Liver (tissue), 9 donors: Measurements from ENCODE around the gene CFTR. TPM values are rescaled to one million over a fixed set of nuclear protein-coding genes. Genes with fewer than 3 reads are reported as not detected.
"Not testable (repeated sequence)": the region's sequence is repeated elsewhere in the genome, so short reads cannot be mapped to it uniquely, and the experiment has no call there.

Source experiments
- DNase-seq: peaks from one replicate; pipeline ENCODE4 v3.0.0-alpha.2; 2017; ENCODE audit warnings: low spot score
- H3K27ac ChIP-seq, 2 donors: one replicate each; pipeline ENCODE4 v1.7.0; 2013; ENCODE audit warnings: inconsistent platforms in 2 of 2, low read length in 2 of 2, control low read depth in 1 of 2, low read depth in 1 of 2, mild to moderate bottlenecking in 1 of 2
- H3K27me3 ChIP-seq, 4 donors: one replicate each; pipeline versions ENCODE4 v1.6.1 to v1.7.0; 2013; ENCODE audit warnings: low read length in 3 of 4, inconsistent platforms in 1 of 4, mild to moderate bottlenecking in 1 of 4, moderate library complexity in 1 of 4; ENCODE audit not compliant: control insufficient read depth in 4 of 4, insufficient read depth in 4 of 4
- H3K36me3 ChIP-seq, 4 donors: one replicate each; pipeline versions ENCODE4 v1.6.1 to v1.7.0; 2013; ENCODE audit warnings: low read length in 3 of 4, mild to moderate bottlenecking in 3 of 4, low read depth in 1 of 4, moderate library complexity in 1 of 4; ENCODE audit not compliant: control insufficient read depth in 4 of 4, insufficient read depth in 3 of 4
- H3K4me1 ChIP-seq, 4 donors: one replicate each; pipeline versions ENCODE4 v1.6.1 to v1.7.0; 2013; ENCODE audit warnings: low read length in 3 of 4, mild to moderate bottlenecking in 3 of 4, moderate library complexity in 1 of 4; ENCODE audit not compliant: control insufficient read depth in 4 of 4, insufficient read depth in 4 of 4
- H3K4me3 ChIP-seq, 3 donors: one replicate each; pipeline versions ENCODE4 v1.6.1 to v1.7.0; 2013; ENCODE audit warnings: low read length in 3 of 3, control low read depth in 1 of 3, low read depth in 1 of 3, mild to moderate bottlenecking in 1 of 3
- H3K9ac ChIP-seq, 2 donors: one replicate each; pipeline ENCODE4 v1.7.0; 2013; ENCODE audit warnings: low read length in 2 of 2, mild to moderate bottlenecking in 2 of 2, moderate library complexity in 2 of 2, control low read depth in 1 of 2, low read depth in 1 of 2
- H3K9me3 ChIP-seq, 4 donors: one replicate each; pipeline versions ENCODE4 v1.6.1 to v1.7.0; 2013; ENCODE audit warnings: low read length in 3 of 4; ENCODE audit not compliant: control insufficient read depth in 4 of 4
- EGR1 ChIP-seq, 2 donors: IDR thresholded peaks; 2 replicates each; pipeline ENCODE4 v1.6.1; 2016 to 2018; ENCODE audit warnings: antibody characterized with exemption in 2 of 2, low read depth in 2 of 2
- FOXA1 ChIP-seq: IDR thresholded peaks from 2 replicates; pipeline ENCODE4 v1.6.1; 2016; ENCODE audit warnings: antibody characterized with exemption
- FOXA2 ChIP-seq: IDR thresholded peaks from 2 replicates; pipeline ENCODE4 v1.6.1; 2016; ENCODE audit warnings: antibody characterized with exemption
- GABPA ChIP-seq, 2 donors: IDR thresholded peaks in 1 of 2; conservative IDR thresholded peaks in 1 of 2; 2 replicates each; pipeline ENCODE4 v1.6.1; 2016; ENCODE audit warnings: antibody characterized with exemption in 2 of 2, mild to moderate bottlenecking in 1 of 2, moderate library complexity in 1 of 2
- HNF4A ChIP-seq, 2 donors: conservative IDR thresholded peaks; 2 replicates each; pipeline ENCODE4 v1.6.1; 2016; ENCODE audit warnings: antibody characterized with exemption in 2 of 2, mild to moderate bottlenecking in 2 of 2
- JUND ChIP-seq, 2 donors: IDR thresholded peaks; 2 replicates each; pipeline ENCODE4 v1.6.1; 2016; ENCODE audit warnings: antibody characterized with exemption in 2 of 2
- NR2F2 ChIP-seq: IDR thresholded peaks from 2 replicates; pipeline ENCODE4 v1.6.1; 2016; ENCODE audit warnings: antibody characterized with exemption
- RAD21 ChIP-seq, 2 donors: IDR thresholded peaks; 2 replicates each; pipeline ENCODE4 v1.6.1; 2016; ENCODE audit warnings: antibody characterized with exemption in 2 of 2, mild to moderate bottlenecking in 2 of 2
- TAF1 ChIP-seq: conservative IDR thresholded peaks from 2 replicates; pipeline ENCODE4 v1.6.1; 2016; ENCODE audit warnings: antibody characterized with exemption, mild to moderate bottlenecking
- YY1 ChIP-seq: IDR thresholded peaks from 2 replicates; pipeline ENCODE4 v1.6.1; 2016; ENCODE audit warnings: antibody characterized with exemption, mild to moderate bottlenecking
- WGBS: extraction: QIAGEN DNeasy Blood & Tissue Kit; methylation state at CpG from one replicate; pipeline ENCODE4 v1.1.7; 2013; 5-methylcytosine and 5-hydroxymethylcytosine counted together
- polyA plus RNA-seq, 2 donors: library from polyadenylated mRNA; stranded (reverse) in 1 of 2; unstranded in 1 of 2; fragments of 200-250 nt in 1 of 2; fragments of >200 nt in 1 of 2; fragmentation: Nextera tagmentation in 1 of 2; extraction: Ambion mirVana in 1 of 2; gene quantifications; one replicate each; pipeline versions ENCODE4 v1.2.1 to v1.2.3, GENCODE V29; 2013 to 2015
- total RNA-seq, 2 donors: library from RNA; depleted of rRNA; stranded (reverse); fragments of >200 nt; gene quantifications; one replicate each; pipeline ENCODE4 v1.2.3, GENCODE V29; 2014
- TF ChIP-seq, protein P1 (sequence below): IDR thresholded peaks from 2 replicates; pipeline ENCODE4 v1.6.1; 2016; ENCODE audit warnings: antibody characterized with exemption, mild to moderate bottlenecking
- TF ChIP-seq, protein P2 (sequence below): IDR thresholded peaks from 2 replicates; pipeline ENCODE4 v1.6.1; 2016; ENCODE audit warnings: antibody characterized with exemption
- TF ChIP-seq, protein P3 (sequence below): IDR thresholded peaks from 2 replicates; pipeline ENCODE4 v1.6.1; 2016; ENCODE audit warnings: antibody characterized with exemption
- TF ChIP-seq, protein P4 (sequence below): IDR thresholded peaks from 2 replicates; pipeline ENCODE4 v1.6.1; 2016; ENCODE audit warnings: antibody characterized with exemption
- donor health status: healthy.
- donor health status: healthy.
- donor health status: healthy.
- donor health status: healthy.
- donor health status: healthy.

Gene CFTR
- total and polyA plus RNA-seq, 4 donors: 0.75 to 10.5 (median 1.3) TPM

DNA sequence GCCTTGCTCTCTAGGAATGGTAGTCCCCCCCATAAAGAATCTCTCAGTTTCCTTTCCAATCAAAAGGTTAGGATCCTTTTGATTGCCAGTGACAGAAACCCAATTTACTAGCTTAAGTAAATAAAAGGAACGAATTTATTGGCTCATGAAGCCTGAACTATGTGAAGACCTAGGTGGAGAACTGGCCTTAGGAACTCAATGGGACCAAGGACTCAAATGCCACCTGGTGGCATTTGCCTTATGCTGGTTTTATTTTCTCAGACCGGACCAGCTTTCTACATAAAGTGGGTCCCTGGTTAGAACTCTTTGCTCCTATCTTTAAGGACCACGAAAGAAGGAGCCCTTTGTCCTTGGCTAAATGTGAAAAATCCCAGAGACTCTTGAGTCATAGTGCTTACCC lies 25.4 kb downstream of the CFTR start:
- WGBS: 65% methylated on average over 3 of the region's 3 CpGs
- Histone ChIP-seq H3K9me3 (no peaks in the 10 kb centered on the region), H3K4me3 (no peak overlapping the region), H3K9ac (no peak overlapping the region), H3K27ac (no peak overlapping the region), H3K36me3 (no peaks in the 10 kb centered on the region), H3K4me1 (peaks cover 0 to 4% (median 0%) of the 10 kb centered on the region in 4 donors), H3K27me3 (no peaks in the 10 kb centered on the region)
- no peak for DNase-seq
- TF ChIP-seq RAD21 (IDR thresholded peaks at IDR 0.05): peak; percentile 33 to 65
- TF ChIP-seq, protein P1, sequence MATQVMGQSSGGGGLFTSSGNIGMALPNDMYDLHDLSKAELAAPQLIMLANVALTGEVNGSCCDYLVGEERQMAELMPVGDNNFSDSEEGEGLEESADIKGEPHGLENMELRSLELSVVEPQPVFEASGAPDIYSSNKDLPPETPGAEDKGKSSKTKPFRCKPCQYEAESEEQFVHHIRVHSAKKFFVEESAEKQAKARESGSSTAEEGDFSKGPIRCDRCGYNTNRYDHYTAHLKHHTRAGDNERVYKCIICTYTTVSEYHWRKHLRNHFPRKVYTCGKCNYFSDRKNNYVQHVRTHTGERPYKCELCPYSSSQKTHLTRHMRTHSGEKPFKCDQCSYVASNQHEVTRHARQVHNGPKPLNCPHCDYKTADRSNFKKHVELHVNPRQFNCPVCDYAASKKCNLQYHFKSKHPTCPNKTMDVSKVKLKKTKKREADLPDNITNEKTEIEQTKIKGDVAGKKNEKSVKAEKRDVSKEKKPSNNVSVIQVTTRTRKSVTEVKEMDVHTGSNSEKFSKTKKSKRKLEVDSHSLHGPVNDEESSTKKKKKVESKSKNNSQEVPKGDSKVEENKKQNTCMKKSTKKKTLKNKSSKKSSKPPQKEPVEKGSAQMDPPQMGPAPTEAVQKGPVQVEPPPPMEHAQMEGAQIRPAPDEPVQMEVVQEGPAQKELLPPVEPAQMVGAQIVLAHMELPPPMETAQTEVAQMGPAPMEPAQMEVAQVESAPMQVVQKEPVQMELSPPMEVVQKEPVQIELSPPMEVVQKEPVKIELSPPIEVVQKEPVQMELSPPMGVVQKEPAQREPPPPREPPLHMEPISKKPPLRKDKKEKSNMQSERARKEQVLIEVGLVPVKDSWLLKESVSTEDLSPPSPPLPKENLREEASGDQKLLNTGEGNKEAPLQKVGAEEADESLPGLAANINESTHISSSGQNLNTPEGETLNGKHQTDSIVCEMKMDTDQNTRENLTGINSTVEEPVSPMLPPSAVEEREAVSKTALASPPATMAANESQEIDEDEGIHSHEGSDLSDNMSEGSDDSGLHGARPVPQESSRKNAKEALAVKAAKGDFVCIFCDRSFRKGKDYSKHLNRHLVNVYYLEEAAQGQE: no peak

DNA sequence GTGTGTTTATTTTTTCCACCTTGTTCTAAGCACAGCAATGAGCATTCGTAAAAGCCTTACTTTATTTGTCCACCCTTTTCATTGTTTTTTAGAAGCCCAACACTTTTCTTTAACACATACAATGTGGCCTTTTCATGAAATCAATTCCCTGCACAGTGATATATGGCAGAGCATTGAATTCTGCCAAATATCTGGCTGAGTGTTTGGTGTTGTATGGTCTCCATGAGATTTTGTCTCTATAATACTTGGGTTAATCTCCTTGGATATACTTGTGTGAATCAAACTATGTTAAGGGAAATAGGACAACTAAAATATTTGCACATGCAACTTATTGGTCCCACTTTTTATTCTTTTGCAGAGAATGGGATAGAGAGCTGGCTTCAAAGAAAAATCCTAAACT lies 28.9 kb downstream of the CFTR start:
- 96% methylated on average over 1 of the region's 1 CpG for WGBS
- no peaks in the 10 kb centered on the region for H3K36me3 ChIP-seq
- H3K9ac ChIP-seq: no peak overlapping the region
- H3K27me3 ChIP-seq: no peaks in the 10 kb centered on the region
- TF ChIP-seq FOXA2: no peak
- DNase-seq: no peak
- H3K4me3 ChIP-seq: no peak overlapping the region
- H3K4me1 ChIP-seq: peaks cover 0 to 4% (median 0%) of the 10 kb centered on the region in 4 donors
- no peak overlapping the region for H3K27ac ChIP-seq
- H3K9me3 ChIP-seq: no peaks in the 10 kb centered on the region

DNA sequence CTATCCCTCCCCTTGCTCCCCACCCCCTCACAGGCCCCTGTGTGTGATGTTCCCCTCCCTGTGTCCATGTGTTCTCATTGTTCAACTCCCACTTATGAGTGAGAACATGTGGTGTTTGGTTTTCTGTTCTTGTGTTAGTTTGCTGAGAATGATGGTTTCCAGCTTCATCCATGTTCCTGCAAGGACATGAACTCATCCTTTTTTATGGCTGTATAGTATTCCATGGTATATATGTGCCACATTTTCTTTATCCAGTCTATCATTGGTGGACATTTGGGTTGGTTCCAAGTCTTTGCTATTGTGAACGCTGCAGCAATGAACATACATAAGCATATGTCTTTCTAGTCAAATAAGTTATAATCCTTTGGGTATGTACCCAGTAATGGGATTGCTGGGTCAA lies 37.4 kb downstream of the CFTR start:
- not testable (repeated sequence) for H3K4me3 ChIP-seq, H3K4me1 ChIP-seq, H3K27me3 ChIP-seq, DNase-seq, H3K36me3 ChIP-seq, H3K9ac ChIP-seq, H3K27ac ChIP-seq, H3K9me3 ChIP-seq
- 91% methylated on average over 1 of the region's 1 CpG for WGBS

DNA sequence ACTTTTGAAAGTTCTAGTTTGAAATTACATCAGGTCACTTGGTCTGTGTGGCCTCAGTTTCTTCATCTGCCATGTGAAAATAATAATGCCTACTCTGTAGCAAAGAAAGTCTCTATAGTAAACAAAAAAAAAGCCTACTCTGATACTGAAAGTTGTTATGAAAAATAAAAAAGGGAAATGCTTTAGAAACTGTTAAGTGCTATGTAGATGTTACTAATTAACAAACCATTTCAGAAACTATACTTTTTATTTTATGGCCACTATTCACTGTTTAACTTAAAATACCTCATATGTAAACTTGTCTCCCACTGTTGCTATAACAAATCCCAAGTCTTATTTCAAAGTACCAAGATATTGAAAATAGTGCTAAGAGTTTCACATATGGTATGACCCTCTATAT lies 50.6 kb downstream of the CFTR start:
- Histone ChIP-seq H3K27ac (no peak overlapping the region), H3K36me3 (no peaks in the 10 kb centered on the region), H3K27me3 (no peaks in the 10 kb centered on the region), H3K4me1 (no peaks in the 10 kb centered on the region), H3K4me3 (no peak overlapping the region), H3K9ac (no peak overlapping the region), H3K9me3 (no peaks in the 10 kb centered on the region)
- DNase-seq: no peak
- TF ChIP-seq TAF1 (no peak), GABPA (IDR thresholded peaks at IDR 0.05 in 1 of 2, conservative IDR thresholded peaks at IDR 0.05 in 1 of 2) (no peak), FOXA2 (no peak), NR2F2 (no peak), JUND (IDR thresholded peaks at IDR 0.05) (no peak), HNF4A (conservative IDR thresholded peaks at IDR 0.05) (no peak), EGR1 (IDR thresholded peaks at IDR 0.05; ENCODE audit: low read depth in 2 of 2) (no peak), YY1 (no peak), FOXA1 (no peak), RAD21 (IDR thresholded peaks at IDR 0.05) (no peak)
- TF ChIP-seq, protein P2, sequence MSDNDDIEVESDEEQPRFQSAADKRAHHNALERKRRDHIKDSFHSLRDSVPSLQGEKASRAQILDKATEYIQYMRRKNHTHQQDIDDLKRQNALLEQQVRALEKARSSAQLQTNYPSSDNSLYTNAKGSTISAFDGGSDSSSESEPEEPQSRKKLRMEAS: no peak
- TF ChIP-seq, protein P3, sequence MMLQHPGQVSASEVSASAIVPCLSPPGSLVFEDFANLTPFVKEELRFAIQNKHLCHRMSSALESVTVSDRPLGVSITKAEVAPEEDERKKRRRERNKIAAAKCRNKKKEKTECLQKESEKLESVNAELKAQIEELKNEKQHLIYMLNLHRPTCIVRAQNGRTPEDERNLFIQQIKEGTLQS: no peak
- TF ChIP-seq, protein P1: no peak
- TF ChIP-seq, protein P4, sequence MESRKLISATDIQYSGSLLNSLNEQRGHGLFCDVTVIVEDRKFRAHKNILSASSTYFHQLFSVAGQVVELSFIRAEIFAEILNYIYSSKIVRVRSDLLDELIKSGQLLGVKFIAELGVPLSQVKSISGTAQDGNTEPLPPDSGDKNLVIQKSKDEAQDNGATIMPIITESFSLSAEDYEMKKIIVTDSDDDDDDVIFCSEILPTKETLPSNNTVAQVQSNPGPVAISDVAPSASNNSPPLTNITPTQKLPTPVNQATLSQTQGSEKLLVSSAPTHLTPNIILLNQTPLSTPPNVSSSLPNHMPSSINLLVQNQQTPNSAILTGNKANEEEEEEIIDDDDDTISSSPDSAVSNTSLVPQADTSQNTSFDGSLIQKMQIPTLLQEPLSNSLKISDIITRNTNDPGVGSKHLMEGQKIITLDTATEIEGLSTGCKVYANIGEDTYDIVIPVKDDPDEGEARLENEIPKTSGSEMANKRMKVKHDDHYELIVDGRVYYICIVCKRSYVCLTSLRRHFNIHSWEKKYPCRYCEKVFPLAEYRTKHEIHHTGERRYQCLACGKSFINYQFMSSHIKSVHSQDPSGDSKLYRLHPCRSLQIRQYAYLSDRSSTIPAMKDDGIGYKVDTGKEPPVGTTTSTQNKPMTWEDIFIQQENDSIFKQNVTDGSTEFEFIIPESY: no peak
